ENCODE data around the gene RFFL.

DNA sequence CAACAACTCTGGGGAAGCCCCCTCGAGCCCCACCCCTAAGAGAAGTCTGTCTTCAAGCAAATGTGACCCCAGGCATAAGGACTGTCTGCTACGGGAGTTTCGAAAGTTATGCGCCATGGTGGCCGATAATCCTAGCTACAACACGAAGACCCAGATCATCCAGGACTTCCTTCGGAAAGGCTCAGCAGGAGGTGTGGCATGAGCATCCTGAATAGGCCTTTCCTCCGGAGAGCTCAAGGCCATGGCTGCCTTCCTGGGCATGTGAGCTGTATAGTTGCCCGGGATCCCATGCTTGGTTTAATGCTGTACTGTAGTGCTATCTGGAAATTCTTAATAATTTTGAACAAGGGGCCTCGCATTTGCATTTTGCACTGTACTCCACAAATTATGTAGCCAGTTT, 74.0 kb downstream of the RFFL start:
- TF ChIP-seq, protein P1, sequence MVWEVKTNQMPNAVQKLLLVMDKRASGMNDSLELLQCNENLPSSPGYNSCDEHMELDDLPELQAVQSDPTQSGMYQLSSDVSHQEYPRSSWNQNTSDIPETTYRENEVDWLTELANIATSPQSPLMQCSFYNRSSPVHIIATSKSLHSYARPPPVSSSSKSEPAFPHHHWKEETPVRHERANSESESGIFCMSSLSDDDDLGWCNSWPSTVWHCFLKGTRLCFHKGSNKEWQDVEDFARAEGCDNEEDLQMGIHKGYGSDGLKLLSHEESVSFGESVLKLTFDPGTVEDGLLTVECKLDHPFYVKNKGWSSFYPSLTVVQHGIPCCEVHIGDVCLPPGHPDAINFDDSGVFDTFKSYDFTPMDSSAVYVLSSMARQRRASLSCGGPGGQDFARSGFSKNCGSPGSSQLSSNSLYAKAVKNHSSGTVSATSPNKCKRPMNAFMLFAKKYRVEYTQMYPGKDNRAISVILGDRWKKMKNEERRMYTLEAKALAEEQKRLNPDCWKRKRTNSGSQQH (CRISPR knock-in tag; IDR thresholded peaks at IDR 0.05) = no peak
- no peak for TF ChIP-seq DPF2 (IDR thresholded peaks at IDR 0.05)
- TF ChIP-seq, protein P2, sequence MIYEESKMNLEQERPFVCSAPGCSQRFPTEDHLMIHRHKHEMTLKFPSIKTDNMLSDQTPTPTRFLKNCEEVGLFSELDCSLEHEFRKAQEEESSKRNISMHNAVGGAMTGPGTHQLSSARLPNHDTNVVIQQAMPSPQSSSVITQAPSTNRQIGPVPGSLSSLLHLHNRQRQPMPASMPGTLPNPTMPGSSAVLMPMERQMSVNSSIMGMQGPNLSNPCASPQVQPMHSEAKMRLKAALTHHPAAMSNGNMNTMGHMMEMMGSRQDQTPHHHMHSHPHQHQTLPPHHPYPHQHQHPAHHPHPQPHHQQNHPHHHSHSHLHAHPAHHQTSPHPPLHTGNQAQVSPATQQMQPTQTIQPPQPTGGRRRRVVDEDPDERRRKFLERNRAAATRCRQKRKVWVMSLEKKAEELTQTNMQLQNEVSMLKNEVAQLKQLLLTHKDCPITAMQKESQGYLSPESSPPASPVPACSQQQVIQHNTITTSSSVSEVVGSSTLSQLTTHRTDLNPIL (CRISPR knock-in tag; IDR thresholded peaks at IDR 0.05) = no peak
- TF ChIP-seq MEF2D (tag; conservative IDR thresholded peaks at IDR 0.05; ENCODE audit: low read depth) = no peak
- TF ChIP-seq ZBTB7A (IDR thresholded peaks at IDR 0.05; ENCODE audit: borderline replicate concordance, control insufficient read depth, low read depth, low read length) = no peak
- no peak for TF ChIP-seq CREB1 (IDR thresholded peaks at IDR 0.05)
- TF ChIP-seq CREB1 (CRISPR knock-in tag; IDR thresholded peaks at IDR 0.05) = no peak
- TF ChIP-seq POLR2A (conservative IDR thresholded peaks at IDR 0.05) = no peak
- TF ChIP-seq FOXP1 (CRISPR knock-in tag; IDR thresholded peaks at IDR 0.05) = no peak
- no peak for TF ChIP-seq ZNF445 (CRISPR knock-in tag; IDR thresholded peaks at IDR 0.05; ENCODE audit: low read depth)
- TF ChIP-seq, protein P3, sequence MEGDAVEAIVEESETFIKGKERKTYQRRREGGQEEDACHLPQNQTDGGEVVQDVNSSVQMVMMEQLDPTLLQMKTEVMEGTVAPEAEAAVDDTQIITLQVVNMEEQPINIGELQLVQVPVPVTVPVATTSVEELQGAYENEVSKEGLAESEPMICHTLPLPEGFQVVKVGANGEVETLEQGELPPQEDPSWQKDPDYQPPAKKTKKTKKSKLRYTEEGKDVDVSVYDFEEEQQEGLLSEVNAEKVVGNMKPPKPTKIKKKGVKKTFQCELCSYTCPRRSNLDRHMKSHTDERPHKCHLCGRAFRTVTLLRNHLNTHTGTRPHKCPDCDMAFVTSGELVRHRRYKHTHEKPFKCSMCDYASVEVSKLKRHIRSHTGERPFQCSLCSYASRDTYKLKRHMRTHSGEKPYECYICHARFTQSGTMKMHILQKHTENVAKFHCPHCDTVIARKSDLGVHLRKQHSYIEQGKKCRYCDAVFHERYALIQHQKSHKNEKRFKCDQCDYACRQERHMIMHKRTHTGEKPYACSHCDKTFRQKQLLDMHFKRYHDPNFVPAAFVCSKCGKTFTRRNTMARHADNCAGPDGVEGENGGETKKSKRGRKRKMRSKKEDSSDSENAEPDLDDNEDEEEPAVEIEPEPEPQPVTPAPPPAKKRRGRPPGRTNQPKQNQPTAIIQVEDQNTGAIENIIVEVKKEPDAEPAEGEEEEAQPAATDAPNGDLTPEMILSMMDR (IDR thresholded peaks at IDR 0.05 in 2 of 3, conservative IDR thresholded peaks at IDR 0.05 in 1 of 3; ENCODE audit: insufficient read depth in 2 of 3, low read depth in 1 of 3, low read length in 3 of 3) = no peak
- TF ChIP-seq E2F3 (CRISPR knock-in tag; IDR thresholded peaks at IDR 0.05) = no peak

Measured in K562 (cell line).